Fibroblast of skin of scalp (primary cell): ENCODE measurements around the gene PTPN3.

ENCODE experiments used
- DNase-seq: peaks from one replicate; pipeline ENCODE4 v3.0.0-alpha.2; 2013

The PTPN3 gene

GRCh38 chr9:109421026-109421970 is 76.8 kb downstream of the PTPN3 start:
- DNase-seq: no peak

- no peak for DNase-seq
Measured at GRCh38 chr9:109419531-109419930, 78.6 kb downstream of the PTPN3 start.

- no peak for DNase-seq
Measured at GRCh38 chr9:109418827-109419226, 79.3 kb downstream of the PTPN3 start.

- DNase-seq: no peak
Measured at GRCh38 chr9:109417585-109418544, 80.2 kb downstream of the PTPN3 start.

GRCh38 chr9:109417054-109417453 is 81.1 kb downstream of the PTPN3 start:
- no peak for DNase-seq

GRCh38 chr9:109416135-109416706 is 81.9 kb downstream of the PTPN3 start:
- no peak for DNase-seq

- DNase-seq: no peak
Measured at GRCh38 chr9:109414125-109414785, 83.9 kb downstream of the PTPN3 start.

- DNase-seq: peak; percentile 61
Measured at GRCh38 chr9:109411798-109412352, 86.2 kb downstream of the PTPN3 start.

- no peak for DNase-seq
Measured at GRCh38 chr9:109411069-109411761, 86.9 kb downstream of the PTPN3 start.

- no peak for DNase-seq
Measured at GRCh38 chr9:109409773-109410397, 88.2 kb downstream of the PTPN3 start.

- DNase-seq: no peak
Measured at GRCh38 chr9:109408759-109409462, 89.2 kb downstream of the PTPN3 start.

GRCh38 chr9:109403766-109404320 is 94.3 kb downstream of the PTPN3 start:
- DNase-seq: peak; percentile 61

- DNase-seq: peak; percentile 56
Measured at GRCh38 chr9:109403116-109403515, 95.0 kb downstream of the PTPN3 start.

GRCh38 chr9:109401990-109402318 is 96.2 kb downstream of the PTPN3 start:
- no peak for DNase-seq

GRCh38 chr9:109401169-109401989 is 96.7 kb downstream of the PTPN3 start:
- peak; percentile 39 for DNase-seq

- no peak for DNase-seq
Measured at GRCh38 chr9:109399258-109399767, 98.8 kb downstream of the PTPN3 start.

GRCh38 chr9:109391176-109391575 is 106.9 kb downstream of the PTPN3 start:
- DNase-seq: no peak

GRCh38 chr9:109387856-109388255 is 110.3 kb downstream of the PTPN3 start:
- DNase-seq: no peak

GRCh38 chr9:109387206-109387605 is 110.9 kb downstream of the PTPN3 start:
- DNase-seq: no peak
